ENCODE results near the gene COA7.

GRCh38 chr1:52738148-52738547, 40.0 kb upstream of the COA7 start:
- TF ChIP-seq POLR2AphosphoS5 (IDR thresholded peaks at IDR 0.05) (no peak), POLR2A (IDR thresholded peaks at IDR 0.05) (no peak)

Data from stomach (tissue), 4 donors.